Thymus (tissue), 11 donors: ENCODE data around the gene CHRM4. TPM values are rescaled to one million over a fixed set of nuclear protein-coding genes. Genes with fewer than 3 reads are reported as not detected.

Experiments
- DNase-seq, 9 donors: peaks; one replicate each; pipeline ENCODE4 v3.0.0-alpha.2; 2013; ENCODE audit warnings: low spot score in 9 of 9, low read depth in 6 of 9, missing footprints in 1 of 9
- H3K27ac ChIP-seq, 2 donors: one replicate each; pipeline ENCODE4 v1.5.1; 2013; ENCODE audit warnings: control low read depth in 1 of 2, low read depth in 1 of 2, low read length in 1 of 2, mild to moderate bottlenecking in 1 of 2, moderate library complexity in 1 of 2
- H3K27me3 ChIP-seq, 2 donors: one replicate each; pipeline ENCODE4 v1.5.1; 2013; ENCODE audit warnings: low read length in 1 of 2; ENCODE audit not compliant: control insufficient read depth in 2 of 2, insufficient read depth in 1 of 2
- H3K36me3 ChIP-seq, 2 donors: one replicate each; pipeline ENCODE4 v1.5.1; 2013; ENCODE audit warnings: low read length in 1 of 2, mild to moderate bottlenecking in 1 of 2, moderate library complexity in 1 of 2; ENCODE audit not compliant: control insufficient read depth in 2 of 2, insufficient read depth in 2 of 2
- H3K4me1 ChIP-seq, 2 donors: one replicate each; pipeline ENCODE4 v1.5.1; 2013; ENCODE audit warnings: low read length in 2 of 2; ENCODE audit not compliant: control insufficient read depth in 2 of 2, insufficient read depth in 2 of 2
- H3K4me3 ChIP-seq, 2 donors: one replicate each; pipeline ENCODE4 v1.5.1; 2013; ENCODE audit warnings: low read length in 2 of 2, control low read depth in 1 of 2, mild to moderate bottlenecking in 1 of 2
- H3K9me3 ChIP-seq, 2 donors: one replicate each; pipeline ENCODE4 v1.5.1; 2013; ENCODE audit warnings: low read length in 1 of 2, mild to moderate bottlenecking in 1 of 2; ENCODE audit not compliant: control insufficient read depth in 2 of 2, insufficient read depth in 1 of 2
- WGBS: extraction: QIAGEN DNeasy Blood & Tissue Kit; methylation state at CpG from one replicate; pipeline ENCODE4 v1.1.7; 2013; 5-methylcytosine and 5-hydroxymethylcytosine counted together
- polyA plus RNA-seq: library from polyadenylated mRNA; stranded (reverse); fragments of 200-250 nt; gene quantifications from one replicate; pipeline ENCODE4 v1.2.3, GENCODE V29; 2013
- total RNA-seq: library from RNA; stranded (reverse); fragments of 120-200 nt; gene quantifications from one replicate; pipeline ENCODE4 v1.2.4, GENCODE V29; 2013
- donor health status: healthy.

CHRM4 gene
- total and polyA plus RNA-seq, 2 donors: 0.23 to 3.6 TPM

- peaks cover 49 to 66% of the 10 kb centered on the region in 2 donors for H3K36me3 ChIP-seq
- WGBS: 88% methylated on average over 25 of the region's 25 CpGs
- DNase-seq: no peak
Observed at GRCh38 chr11:46369458-46370152, 22.0 kb downstream of the CHRM4 start.

GRCh38 chr11:46367916-46368267 lies 23.7 kb downstream of the CHRM4 start:
- no peak overlapping the region for H3K4me3 ChIP-seq
- peaks cover 51 to 54% of the 10 kb centered on the region in 2 donors for H3K36me3 ChIP-seq
- no peaks in the 10 kb centered on the region for H3K9me3 ChIP-seq
- DNase-seq: no peak
- no peaks in the 10 kb centered on the region for H3K27me3 ChIP-seq
- WGBS: 90% methylated on average over 12 of the region's 12 CpGs
- H3K27ac ChIP-seq: no peak overlapping the region
- peaks cover 4 to 27% of the 10 kb centered on the region in 2 donors for H3K4me1 ChIP-seq

More at GRCh38 chr11:46369458-46370152, 22.0 kb downstream of the CHRM4 start:
- H3K27ac ChIP-seq: no peak overlapping the region
- peaks cover 0 to 16% of the 10 kb centered on the region in 2 donors for H3K4me1 ChIP-seq
- H3K9me3 ChIP-seq: no peaks in the 10 kb centered on the region
- H3K27me3 ChIP-seq: no peaks in the 10 kb centered on the region
- no peak overlapping the region for H3K4me3 ChIP-seq

- 46% methylated on average over 32 of the region's 32 CpGs for WGBS
- Histone ChIP-seq H3K27ac (no peak overlapping the region), H3K36me3 (peaks cover 46 to 48% of the 10 kb centered on the region in 2 donors), H3K4me1 (peaks cover 9 to 32% of the 10 kb centered on the region in 2 donors), H3K9me3 (no peaks in the 10 kb centered on the region), H3K4me3 (no peak overlapping the region), H3K27me3 (no peaks in the 10 kb centered on the region)
- peak in 3 of 9 donors; percentile 62 to 79 (median 79) for DNase-seq
Observed at GRCh38 chr11:46367244-46367915, 24.2 kb downstream of the CHRM4 start.

GRCh38 chr11:46366661-46367161 lies 24.9 kb downstream of the CHRM4 start:
- H3K9me3 ChIP-seq: no peaks in the 10 kb centered on the region
- no peaks in the 10 kb centered on the region for H3K27me3 ChIP-seq
- 97% methylated on average over 31 of the region's 31 CpGs for WGBS
- H3K27ac ChIP-seq: no peak overlapping the region
- peaks cover 13 to 39% of the 10 kb centered on the region in 2 donors for H3K4me1 ChIP-seq
- H3K4me3 ChIP-seq: no peak overlapping the region
- peaks cover 39 to 42% of the 10 kb centered on the region in 2 donors for H3K36me3 ChIP-seq
- no peak for DNase-seq

GRCh38 chr11:46366260-46366659 lies 25.3 kb downstream of the CHRM4 start:
- Histone ChIP-seq H3K36me3 (peaks cover 35 to 37% of the 10 kb centered on the region in 2 donors), H3K27ac (no peak overlapping the region), H3K27me3 (no peaks in the 10 kb centered on the region), H3K4me1 (peaks cover 13 to 43% of the 10 kb centered on the region in 2 donors), H3K9me3 (no peaks in the 10 kb centered on the region), H3K4me3 (no peak overlapping the region)
- DNase-seq: no peak
- WGBS: 95% methylated on average over 22 of the region's 22 CpGs

GRCh38 chr11:46364791-46365190 lies 26.8 kb downstream of the CHRM4 start:
- WGBS: 94% methylated on average over 3 of the region's 3 CpGs
- H3K4me1 ChIP-seq: peaks cover 16 to 51% of the 10 kb centered on the region in 2 donors
- H3K27me3 ChIP-seq: no peaks in the 10 kb centered on the region
- no peak for DNase-seq
- no peaks in the 10 kb centered on the region for H3K9me3 ChIP-seq
- no peak overlapping the region for H3K4me3 ChIP-seq
- H3K36me3 ChIP-seq: peaks cover 22 to 25% of the 10 kb centered on the region in 2 donors
- no peak overlapping the region for H3K27ac ChIP-seq

- no peaks in the 10 kb centered on the region for H3K9me3 ChIP-seq
- no peaks in the 10 kb centered on the region for H3K27me3 ChIP-seq
- peaks cover 16 to 51% of the 10 kb centered on the region in 2 donors for H3K4me1 ChIP-seq
- H3K36me3 ChIP-seq: peaks cover 19% of the 10 kb centered on the region in 2 donors
- H3K27ac ChIP-seq: no peak overlapping the region
- no peak overlapping the region for H3K4me3 ChIP-seq
- 98% methylated on average over 9 of the region's 9 CpGs for WGBS
- no peak for DNase-seq
Observed at GRCh38 chr11:46364056-46364455, 27.5 kb downstream of the CHRM4 start.

GRCh38 chr11:46363455-46364005 lies 28.0 kb downstream of the CHRM4 start:
- Histone ChIP-seq H3K4me3 (no peak overlapping the region), H3K27me3 (no peaks in the 10 kb centered on the region), H3K27ac (peak overlapping the region in 1 of 2 donors; percentile 46), H3K36me3 (peaks cover 15 to 19% of the 10 kb centered on the region in 2 donors), H3K9me3 (no peaks in the 10 kb centered on the region), H3K4me1 (peaks cover 16 to 52% of the 10 kb centered on the region in 2 donors)
- no peak for DNase-seq
- 95% methylated on average over 21 of the region's 21 CpGs for WGBS

- no peak for DNase-seq
- peaks cover 14 to 15% of the 10 kb centered on the region in 2 donors for H3K36me3 ChIP-seq
- WGBS: 81% methylated on average over 9 of the region's 9 CpGs
- H3K27ac ChIP-seq: peak overlapping the region in 1 of 2 donors; percentile 46
- H3K9me3 ChIP-seq: no peaks in the 10 kb centered on the region
- H3K27me3 ChIP-seq: no peaks in the 10 kb centered on the region
- H3K4me3 ChIP-seq: no peak overlapping the region
- peaks cover 17 to 56% of the 10 kb centered on the region in 2 donors for H3K4me1 ChIP-seq
Observed at GRCh38 chr11:46363031-46363407, 28.6 kb downstream of the CHRM4 start.
